Right lobe of liver (tissue), 6 donors: Measurements from ENCODE around the gene UBE2E2. TPM values are rescaled to one million over a fixed set of nuclear protein-coding genes. Genes with fewer than 3 reads are reported as not detected.

Source experiments
- ATAC-seq, 4 donors: fragments of 200-7000 bp; cut with Tn5 transposase; one replicate each; pipeline ENCODE4 v1.9.1; 2020; ENCODE audit warnings: mild to moderate bottlenecking in 4 of 4, moderate library complexity in 4 of 4
- DNase-seq, 3 donors: peaks; one replicate each; pipeline ENCODE4 v3.0.0-alpha.2; 2020
- H3K27ac ChIP-seq, 3 donors: fragments of 200-600 bp; one replicate each; pipeline ENCODE4 v1.8.0; 2022
- H3K27me3 ChIP-seq, 2 donors: fragments of 200-600 bp; one replicate each; pipeline ENCODE4 v1.8.0; 2022
- H3K36me3 ChIP-seq, 4 donors: fragments of 200-600 bp; sonication (generic) in 1 of 4; one replicate each; pipeline versions ENCODE4 v1.5.1 to v1.8.0; 2017 to 2022; ENCODE audit warnings: control low read depth in 1 of 4
- H3K4me1 ChIP-seq, 4 donors: fragments of 200-600 bp; sonication (generic) in 1 of 4; one replicate each; pipeline versions ENCODE4 v1.5.1 to v1.8.0; 2017 to 2022; ENCODE audit warnings: control low read depth in 1 of 4
- H3K4me3 ChIP-seq, 3 donors: fragments of 200-600 bp; one replicate each; pipeline ENCODE4 v1.8.0; 2022
- H3K9me3 ChIP-seq, 4 donors: fragments of 200-600 bp; sonication (generic) in 1 of 4; one replicate each; pipeline versions ENCODE4 v1.5.1 to v1.8.0; 2017 to 2022; ENCODE audit warnings: control low read depth in 1 of 4
- POLR2A ChIP-seq: fragments of 450-650 bp; IDR thresholded peaks from one replicate; pipeline ENCODE4 v1.6.1; 2017; ENCODE audit warnings: antibody characterized with exemption, mild to moderate bottlenecking
- WGBS: methylation state at CpG from one replicate; pipeline ENCODE4 v1.1.6; 2018; ENCODE audit warnings: low coverage, low lambda C conversion rate; ENCODE audit not compliant: insufficient coverage; ENCODE audit errors: missing lambda C conversion rate; 5-methylcytosine and 5-hydroxymethylcytosine counted together
- intact Hi-C, 2 donors: fragments of 100-400 bp; cut with DNase I; formaldehyde crosslinking; loops; one replicate each; pipeline versions ENCODE4 v1.11.2 to v1.14.1; 2022
- total RNA-seq, 6 experiments: library from RNA; depleted of rRNA in 2 of 6; stranded (reverse); fragments of >200 nt in 2 of 6; fragmentation: NEBNext Ultra II Directional in 3 of 6; extraction: Animal tissue kit (Norgen Biotek cat#: 25700) in 3 of 6; gene quantifications; one replicate each; pipeline versions ENCODE4 v1.1.0 to v1.2.4, GENCODE V29; 2016 to 2023
- TF ChIP-seq, protein P1 (sequence below), 4 donors: fragments of 200-600 bp in 3 of 4; fragments of 450-650 bp in 1 of 4; IDR thresholded peaks; one replicate each; pipeline versions ENCODE4 v1.5.1 to v1.8.0; 2016 to 2022; ENCODE audit warnings: antibody characterized with exemption in 4 of 4, mild to moderate bottlenecking in 2 of 4
- donor health status: DM: no; HTN: yes; CAD: no.
- donor health status: DM: no; HTN: no; CAD: no.
- donor health status: DM: no; HTN: no; CAD: no.
- donor health status: DM: no; HTN: yes; CAD: no.
- donor health status: DM: no; HTN: yes; CAD: no.

UBE2E2 gene
- total RNA-seq, 6 experiments from 2014 or later, result 17.2 to 29.1 (median 18.1) TPM

DNA sequence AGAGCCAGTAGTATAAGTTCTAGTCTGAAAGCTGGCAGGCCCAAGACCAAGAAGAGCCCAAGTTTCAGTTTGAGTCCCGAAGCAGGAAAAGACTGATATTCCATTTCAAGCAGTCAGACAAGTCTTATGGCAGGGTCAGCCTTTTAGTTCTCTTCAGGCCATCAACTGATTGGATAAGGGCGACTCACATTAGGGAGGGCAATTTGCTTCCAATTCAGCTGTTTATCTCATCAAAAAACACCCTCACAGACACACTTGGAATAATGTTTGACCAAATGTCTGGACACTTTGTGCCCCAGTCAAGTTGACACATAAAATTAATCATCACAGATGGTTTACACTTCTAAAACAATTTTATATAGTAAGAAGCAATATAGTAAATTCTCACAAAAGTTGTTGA lies 69.7 kb downstream of the UBE2E2 start:
- peaks cover 0 to 9% (median 4%) of the 10 kb centered on the region in 4 donors for H3K4me1 ChIP-seq
- no peaks in the 10 kb centered on the region for H3K36me3 ChIP-seq
- 86% methylated on average over 1 of the region's 2 CpGs for WGBS
- TF ChIP-seq, protein P1, sequence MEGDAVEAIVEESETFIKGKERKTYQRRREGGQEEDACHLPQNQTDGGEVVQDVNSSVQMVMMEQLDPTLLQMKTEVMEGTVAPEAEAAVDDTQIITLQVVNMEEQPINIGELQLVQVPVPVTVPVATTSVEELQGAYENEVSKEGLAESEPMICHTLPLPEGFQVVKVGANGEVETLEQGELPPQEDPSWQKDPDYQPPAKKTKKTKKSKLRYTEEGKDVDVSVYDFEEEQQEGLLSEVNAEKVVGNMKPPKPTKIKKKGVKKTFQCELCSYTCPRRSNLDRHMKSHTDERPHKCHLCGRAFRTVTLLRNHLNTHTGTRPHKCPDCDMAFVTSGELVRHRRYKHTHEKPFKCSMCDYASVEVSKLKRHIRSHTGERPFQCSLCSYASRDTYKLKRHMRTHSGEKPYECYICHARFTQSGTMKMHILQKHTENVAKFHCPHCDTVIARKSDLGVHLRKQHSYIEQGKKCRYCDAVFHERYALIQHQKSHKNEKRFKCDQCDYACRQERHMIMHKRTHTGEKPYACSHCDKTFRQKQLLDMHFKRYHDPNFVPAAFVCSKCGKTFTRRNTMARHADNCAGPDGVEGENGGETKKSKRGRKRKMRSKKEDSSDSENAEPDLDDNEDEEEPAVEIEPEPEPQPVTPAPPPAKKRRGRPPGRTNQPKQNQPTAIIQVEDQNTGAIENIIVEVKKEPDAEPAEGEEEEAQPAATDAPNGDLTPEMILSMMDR (IDR thresholded peaks at IDR 0.05), result no peak
- no peak for TF ChIP-seq POLR2A
- no peak overlapping the region for H3K4me3 ChIP-seq
- intact Hi-C loops, result no loop called here
- H3K27me3 ChIP-seq, result no peaks in the 10 kb centered on the region
- no peaks in the 10 kb centered on the region for H3K9me3 ChIP-seq
- ATAC-seq (no peak), DNase-seq (no peak)
- no peak overlapping the region for H3K27ac ChIP-seq

DNA sequence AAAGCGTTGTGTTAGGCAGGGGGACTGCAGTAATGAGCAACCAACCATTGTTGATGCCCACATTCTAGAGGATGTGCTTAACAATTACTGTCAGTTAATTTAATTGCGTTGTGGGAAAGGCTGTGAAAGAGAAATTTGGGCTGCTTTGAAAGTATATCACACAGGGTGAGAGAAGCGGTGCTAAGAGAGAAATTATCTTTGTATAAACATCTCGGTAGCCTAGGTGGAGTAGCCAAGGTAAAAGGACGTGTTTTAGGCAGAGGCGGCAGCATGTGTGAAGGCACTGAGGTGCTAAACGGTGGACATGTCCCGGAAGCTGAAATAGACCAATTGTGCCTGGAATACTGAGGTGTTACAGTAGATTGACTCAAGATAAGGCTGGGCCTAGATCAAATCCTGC lies 71.9 kb downstream of the UBE2E2 start:
- H3K4me1 ChIP-seq, result peaks cover 0 to 11% (median 4%) of the 10 kb centered on the region in 4 donors
- WGBS, result 84% methylated on average over 8 of the region's 8 CpGs
- no peak for ATAC-seq
- intact Hi-C loops, result no loop called here
- no peak overlapping the region for H3K27ac ChIP-seq
- DNase-seq, result no peak
- TF ChIP-seq, protein P1 (IDR thresholded peaks at IDR 0.05), result no peak
- no peak for TF ChIP-seq POLR2A
- no peaks in the 10 kb centered on the region for H3K36me3 ChIP-seq
- no peaks in the 10 kb centered on the region for H3K9me3 ChIP-seq
- no peak overlapping the region for H3K4me3 ChIP-seq
- H3K27me3 ChIP-seq, result no peaks in the 10 kb centered on the region

DNA sequence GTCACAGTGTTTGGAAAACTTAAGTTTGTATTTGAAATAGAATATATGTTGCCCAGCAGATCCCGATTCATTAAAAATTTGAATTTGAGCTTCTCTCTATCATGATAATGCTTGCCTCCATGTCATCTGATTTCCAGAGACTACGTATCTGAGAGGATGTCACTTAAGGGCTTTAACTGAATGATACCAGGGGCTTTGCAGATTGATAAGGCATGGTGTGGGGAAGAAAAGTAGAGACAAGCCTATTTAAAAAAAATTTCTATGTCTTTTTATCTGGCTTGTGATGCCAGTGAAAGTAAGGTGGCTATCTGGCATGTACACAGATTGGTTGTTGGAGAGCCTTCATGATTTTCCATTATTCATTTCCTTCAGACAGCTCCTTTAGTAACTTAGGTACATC lies 72.7 kb downstream of the UBE2E2 start:
- Histone ChIP-seq H3K36me3 (no peaks in the 10 kb centered on the region), H3K4me1 (peaks cover 0 to 11% (median 4%) of the 10 kb centered on the region in 4 donors), H3K27ac (no peak overlapping the region), H3K27me3 (no peaks in the 10 kb centered on the region), H3K4me3 (no peak overlapping the region), H3K9me3 (no peaks in the 10 kb centered on the region)
- no peak for DNase-seq
- WGBS, result 82% methylated on average over 2 of the region's 2 CpGs
- ATAC-seq, result no peak
- intact Hi-C loops, result no loop called here
- TF ChIP-seq POLR2A, result no peak
- TF ChIP-seq, protein P1 (IDR thresholded peaks at IDR 0.05), result no peak

DNA sequence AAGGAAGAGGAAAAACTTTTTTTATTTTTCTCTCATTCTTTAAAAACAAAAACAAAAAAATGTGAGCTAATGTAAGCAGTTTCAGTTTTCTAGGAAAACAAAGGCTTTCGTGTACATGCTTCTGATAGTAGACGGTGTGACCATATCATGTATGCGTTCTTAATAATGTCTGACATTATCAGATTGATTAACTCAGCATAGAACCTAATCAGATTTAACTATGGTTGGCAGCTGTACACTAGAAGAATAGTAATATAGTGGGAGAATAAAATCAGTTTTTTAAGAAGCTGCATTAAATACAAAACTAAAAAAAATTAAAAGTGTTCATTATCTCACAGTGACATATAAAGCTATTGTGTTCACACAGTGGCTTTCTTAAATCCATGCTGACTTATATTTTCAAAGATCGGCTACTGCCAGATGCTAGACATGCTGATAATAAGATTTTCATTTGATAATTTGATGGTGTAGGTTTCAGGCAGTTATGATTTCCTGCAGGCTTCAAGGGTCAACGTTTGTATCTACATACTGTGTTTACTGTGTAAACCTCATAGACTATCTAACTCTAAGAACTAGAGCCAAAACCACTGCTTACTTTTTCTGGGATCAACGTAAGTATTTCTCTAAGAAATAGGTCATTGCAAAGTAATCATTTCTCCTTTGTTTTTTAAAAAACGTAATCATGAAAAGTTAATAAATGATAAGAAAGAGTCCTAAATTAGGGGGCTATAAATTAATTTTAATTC lies 74.0 kb downstream of the UBE2E2 start:
- no peaks in the 10 kb centered on the region for H3K27me3 ChIP-seq
- DNase-seq (no peak), ATAC-seq (peak; percentile 91 to 95 (median 95))
- no peak overlapping the region for H3K4me3 ChIP-seq
- no peaks in the 10 kb centered on the region for H3K36me3 ChIP-seq
- no peak for TF ChIP-seq POLR2A
- TF ChIP-seq, protein P1 (IDR thresholded peaks at IDR 0.05), result no peak
- no peaks in the 10 kb centered on the region for H3K9me3 ChIP-seq
- no peak overlapping the region for H3K27ac ChIP-seq
- peaks cover 0 to 11% (median 4%) of the 10 kb centered on the region in 4 donors for H3K4me1 ChIP-seq
- intact Hi-C loops, result no loop called here
- 29% methylated on average over 7 of the region's 7 CpGs for WGBS
